RWPE2 (cell line): ENCODE data around the gene PBRM1.

ENCODE experiments used
- ATAC-seq: fragments of 200-7000 bp; cut with Tn5 transposase; 3 replicates; pipeline ENCODE4 v1.9.1; 2021; ENCODE audit warnings: low read depth
- DNase-seq: peaks from one replicate; pipeline ENCODE4 v3.0.0-alpha.2; 2020; ENCODE audit warnings: low spot score
- H3K27ac ChIP-seq: fragments of 450-650 bp; 2 replicates; pipeline ENCODE4 v1.5.1; 2017; ENCODE audit warnings: mild to moderate bottlenecking; ENCODE audit not compliant: poor library complexity, severe bottlenecking
- H3K27me3 ChIP-seq: fragments of 250-450 bp; sonication (Bioruptor Pico); 2 replicates; pipeline ENCODE4 v1.5.1; 2021; ENCODE audit warnings: mild to moderate bottlenecking, moderate library complexity; ENCODE audit not compliant: insufficient read depth, poor library complexity, severe bottlenecking
- H3K36me3 ChIP-seq: fragments of 250-450 bp; sonication (Bioruptor Pico); 2 replicates; pipeline ENCODE4 v1.5.1; 2020; ENCODE audit warnings: low read depth, mild to moderate bottlenecking, moderate library complexity
- H3K4me1 ChIP-seq: fragments of 250-450 bp; sonication (Bioruptor Pico); 2 replicates; pipeline ENCODE4 v1.5.1; 2021; ENCODE audit warnings: mild to moderate bottlenecking, moderate library complexity; ENCODE audit not compliant: insufficient read depth, poor library complexity, severe bottlenecking
- H3K4me3 ChIP-seq: fragments of 250-450 bp; sonication (Bioruptor Pico); 2 replicates; pipeline ENCODE4 v1.5.1; 2021; ENCODE audit warnings: mild to moderate bottlenecking, moderate library complexity; ENCODE audit not compliant: severe bottlenecking
- H3K9me3 ChIP-seq: fragments of 250-450 bp; sonication (Bioruptor Pico); 2 replicates; pipeline ENCODE4 v1.5.1; 2021; ENCODE audit warnings: mild to moderate bottlenecking, moderate library complexity; ENCODE audit not compliant: severe bottlenecking
- CTCF ChIP-seq: fragments of 450-650 bp; IDR thresholded peaks from one replicate; pipeline ENCODE4 v1.5.1; 2017; ENCODE audit warnings: mild to moderate bottlenecking, moderate library complexity; ENCODE audit not compliant: poor library complexity, severe bottlenecking

PBRM1 gene

GRCh38 chr3:52558436-52558835 lies 127.3 kb downstream of the PBRM1 start:
- peaks cover 75% of the 10 kb centered on the region for H3K36me3 ChIP-seq
- no peak for ATAC-seq

GRCh38 chr3:52557011-52557960 lies 128.4 kb downstream of the PBRM1 start:
- Histone ChIP-seq H3K36me3 (peaks cover 65% of the 10 kb centered on the region), H3K27ac (no peak overlapping the region), H3K9me3 (no peaks in the 10 kb centered on the region), H3K27me3 (no peaks in the 10 kb centered on the region), H3K4me3 (no peak overlapping the region), H3K4me1 (no peaks in the 10 kb centered on the region)
- TF ChIP-seq CTCF, result no peak
- ATAC-seq, result no peak
- no peak for DNase-seq

More at GRCh38 chr3:52558436-52558835, 127.3 kb downstream of the PBRM1 start:
- Histone ChIP-seq H3K4me1 (no peaks in the 10 kb centered on the region), H3K4me3 (no peak overlapping the region), H3K27ac (no peak overlapping the region), H3K27me3 (no peaks in the 10 kb centered on the region), H3K9me3 (no peaks in the 10 kb centered on the region)
- no peak for DNase-seq
- TF ChIP-seq CTCF, result no peak

GRCh38 chr3:52555056-52555455 lies 130.7 kb downstream of the PBRM1 start:
- H3K9me3 ChIP-seq, result no peaks in the 10 kb centered on the region
- no peak for TF ChIP-seq CTCF
- no peak overlapping the region for H3K4me3 ChIP-seq
- no peak for ATAC-seq
- no peak overlapping the region for H3K27ac ChIP-seq
- DNase-seq, result no peak
- H3K36me3 ChIP-seq, result peaks cover 63% of the 10 kb centered on the region
- no peaks in the 10 kb centered on the region for H3K4me1 ChIP-seq
- no peaks in the 10 kb centered on the region for H3K27me3 ChIP-seq

- TF ChIP-seq CTCF, result no peak
- no peaks in the 10 kb centered on the region for H3K9me3 ChIP-seq
- ATAC-seq (no peak), DNase-seq (no peak)
- H3K4me3 ChIP-seq, result no peak overlapping the region
- peaks cover 63% of the 10 kb centered on the region for H3K36me3 ChIP-seq
- H3K27me3 ChIP-seq, result no peaks in the 10 kb centered on the region
- H3K4me1 ChIP-seq, result no peaks in the 10 kb centered on the region
- H3K27ac ChIP-seq, result no peak overlapping the region
Measured at GRCh38 chr3:52554026-52554755, 131.5 kb downstream of the PBRM1 start.

- peaks cover 68% of the 10 kb centered on the region for H3K36me3 ChIP-seq
- ATAC-seq, result peak; percentile 71
- H3K4me1 ChIP-seq, result no peaks in the 10 kb centered on the region
- no peaks in the 10 kb centered on the region for H3K9me3 ChIP-seq
- no peak for TF ChIP-seq CTCF
- H3K4me3 ChIP-seq, result no peak overlapping the region
- no peaks in the 10 kb centered on the region for H3K27me3 ChIP-seq
- DNase-seq, result no peak
- H3K27ac ChIP-seq, result no peak overlapping the region
Measured at GRCh38 chr3:52552089-52552488, 133.6 kb downstream of the PBRM1 start.
